GM10248 (cell line): ENCODE results near the gene TCF7L2.

ENCODE experiments used
- CTCF ChIA-PET: fragments of 300-600 bp; sonication (Branson Sonifier 250); formaldehyde crosslinking; extraction: SDS; loops from one replicate; lab custom pipeline; 2021; ENCODE audit warnings: antibody characterized with exemption; lab: Yijun Ruan, JAX
- POLR2A ChIA-PET: fragments of 350-650 bp; sonication (Branson Sonifier 250); formaldehyde crosslinking; extraction: SDS; loops from one replicate; lab custom pipeline; 2020; ENCODE audit warnings: antibody characterized with exemption; lab: Yijun Ruan, JAX
- DNase-seq: peaks from one replicate; pipeline ENCODE4 v3.0.0; 2012; ENCODE audit errors: extremely low spot score
- TF ChIP-seq, protein P1 (sequence below): IDR thresholded peaks from 2 replicates; pipeline ENCODE4 v1.5.1; 2012; ENCODE audit warnings: mild to moderate bottlenecking, low read depth; ENCODE audit errors: extremely low read depth, missing control alignments, control extremely low read depth

TCF7L2 gene

DNA sequence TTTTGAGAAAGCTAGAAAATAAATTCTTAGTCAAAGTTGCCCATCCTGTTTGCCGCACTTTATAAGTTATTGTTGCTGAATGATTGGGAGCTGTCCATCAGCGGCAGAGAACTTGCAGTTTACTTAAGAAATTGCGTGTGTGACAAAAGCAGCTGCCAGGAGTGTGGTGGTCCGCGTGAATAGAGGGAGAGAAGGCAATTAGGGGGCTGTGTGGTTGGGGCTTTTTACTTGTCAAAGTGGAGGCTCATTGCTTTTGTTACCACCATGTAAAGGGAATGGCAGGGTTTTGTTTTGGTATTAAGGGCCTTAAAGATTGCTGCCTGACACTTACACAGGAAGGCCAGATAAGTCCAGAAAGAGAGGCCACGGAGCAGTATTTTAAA is 177.8 kb downstream of the TCF7L2 start:
- CTCF ChIA-PET = no interaction called here
- POLR2A ChIA-PET = no interaction called here
- no peak for DNase-seq
- TF ChIP-seq, protein P1, sequence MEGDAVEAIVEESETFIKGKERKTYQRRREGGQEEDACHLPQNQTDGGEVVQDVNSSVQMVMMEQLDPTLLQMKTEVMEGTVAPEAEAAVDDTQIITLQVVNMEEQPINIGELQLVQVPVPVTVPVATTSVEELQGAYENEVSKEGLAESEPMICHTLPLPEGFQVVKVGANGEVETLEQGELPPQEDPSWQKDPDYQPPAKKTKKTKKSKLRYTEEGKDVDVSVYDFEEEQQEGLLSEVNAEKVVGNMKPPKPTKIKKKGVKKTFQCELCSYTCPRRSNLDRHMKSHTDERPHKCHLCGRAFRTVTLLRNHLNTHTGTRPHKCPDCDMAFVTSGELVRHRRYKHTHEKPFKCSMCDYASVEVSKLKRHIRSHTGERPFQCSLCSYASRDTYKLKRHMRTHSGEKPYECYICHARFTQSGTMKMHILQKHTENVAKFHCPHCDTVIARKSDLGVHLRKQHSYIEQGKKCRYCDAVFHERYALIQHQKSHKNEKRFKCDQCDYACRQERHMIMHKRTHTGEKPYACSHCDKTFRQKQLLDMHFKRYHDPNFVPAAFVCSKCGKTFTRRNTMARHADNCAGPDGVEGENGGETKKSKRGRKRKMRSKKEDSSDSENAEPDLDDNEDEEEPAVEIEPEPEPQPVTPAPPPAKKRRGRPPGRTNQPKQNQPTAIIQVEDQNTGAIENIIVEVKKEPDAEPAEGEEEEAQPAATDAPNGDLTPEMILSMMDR = no peak

- ChIA-PET CTCF (interaction anchor here (1.0 kb wide), 1 partner anchor 18 kb away, joined by 3 read pairs; no protein-coding TSS in a partner anchor), POLR2A (no interaction called here)
- no peak for DNase-seq
Observed at GRCh38 chr10:113128450-113129070, 178.5 kb downstream of the TCF7L2 start.

GRCh38 chr10:113129117-113129516 is 179.1 kb downstream of the TCF7L2 start:
- POLR2A ChIA-PET = no interaction called here

More at GRCh38 chr10:113128450-113129070, 178.5 kb downstream of the TCF7L2 start:
- TF ChIP-seq, protein P1 = no peak

DNA sequence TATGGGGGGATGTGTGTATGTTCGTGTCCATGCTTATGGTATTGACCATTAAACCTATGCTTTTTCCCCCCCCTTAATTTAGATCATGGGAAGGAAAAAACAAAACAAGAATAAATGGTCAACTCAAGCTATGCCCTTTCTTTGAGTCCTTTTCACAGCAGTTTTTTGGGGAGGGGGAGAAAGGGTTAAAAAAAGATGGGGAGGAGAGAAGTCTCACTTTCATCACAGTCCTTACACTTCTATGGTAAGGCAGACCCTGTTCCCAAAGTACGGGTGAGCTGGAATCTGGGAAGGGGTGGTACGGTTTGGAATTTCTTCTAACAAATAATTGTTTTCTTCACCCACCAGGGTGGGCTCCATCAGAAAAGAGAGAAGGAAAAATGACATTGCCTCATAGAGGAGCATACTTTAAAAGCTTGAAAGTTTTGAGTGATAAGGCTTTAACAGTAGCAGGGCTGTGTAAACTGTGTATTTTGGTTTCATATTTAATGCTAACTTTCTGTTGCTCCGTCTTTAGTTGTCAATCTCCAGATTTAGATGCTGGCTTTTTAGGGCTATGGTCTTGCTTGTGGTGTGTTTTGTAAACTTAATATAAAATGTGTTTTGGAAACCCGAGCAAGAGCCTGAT is 180.1 kb downstream of the TCF7L2 start:
- ChIA-PET POLR2A (no interaction called here), CTCF (no interaction called here)
- TF ChIP-seq, protein P1 = no peak
- DNase-seq = no peak

More at GRCh38 chr10:113129117-113129516, 179.1 kb downstream of the TCF7L2 start:
- CTCF ChIA-PET = interaction anchor here (1.0 kb wide), 1 partner anchor 19 kb away, joined by 3 read pairs; no protein-coding TSS in a partner anchor
- TF ChIP-seq, protein P1 = no peak
- DNase-seq = no peak

DNA sequence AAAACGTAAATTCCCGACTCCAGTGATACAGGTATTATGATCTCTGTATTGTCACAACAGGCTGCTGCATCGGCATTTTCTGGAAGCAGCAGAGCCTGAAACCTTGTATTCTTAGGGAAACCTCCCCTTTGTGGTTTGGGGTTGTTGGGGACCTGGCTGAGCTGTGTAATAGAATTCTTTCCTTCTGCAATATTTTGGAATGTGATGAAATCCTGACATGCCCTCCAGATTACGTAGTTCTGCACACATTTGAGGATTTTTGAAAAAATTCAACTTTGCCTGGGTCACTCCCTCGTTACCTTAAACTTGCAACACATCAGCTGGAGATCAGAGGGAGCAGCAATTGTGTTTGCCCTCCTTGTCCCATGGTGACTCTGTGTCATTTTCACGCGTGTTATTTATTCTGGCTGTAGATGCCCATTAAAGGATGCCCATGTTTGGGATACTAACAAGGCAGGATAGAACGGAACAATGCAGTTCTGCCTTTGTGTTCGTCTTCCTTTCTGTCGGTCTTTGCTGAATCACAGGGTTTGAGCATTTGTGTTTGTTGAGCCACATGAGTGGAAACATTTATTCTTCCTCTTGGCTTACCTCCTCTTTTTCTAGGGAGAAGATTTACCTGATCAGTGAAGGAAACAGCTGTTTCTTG is 181.7 kb downstream of the TCF7L2 start:
- TF ChIP-seq, protein P1 = no peak
- POLR2A ChIA-PET = no interaction called here
- CTCF ChIA-PET = no interaction called here
- DNase-seq = no peak

GRCh38 chr10:113132591-113133121 is 182.6 kb downstream of the TCF7L2 start:
- CTCF ChIA-PET = no interaction called here
- POLR2A ChIA-PET = no interaction called here

More at GRCh38 chr10:113132591-113133121, 182.6 kb downstream of the TCF7L2 start:
- DNase-seq = no peak
- TF ChIP-seq, protein P1 = no peak
